HG02943 (cell line): ENCODE measurements around the gene PID1.
"Not testable (repeated sequence)": the region's sequence is repeated elsewhere in the genome, so short reads cannot be mapped to it uniquely, and the experiment has no call there.

Source experiments
- ATAC-seq: cut with Tn5 transposase; IDR thresholded peaks from one replicate; pipeline ENCODE4 v1.9.1; 2021; ENCODE audit warnings: mild to moderate bottlenecking, low read depth, moderate library complexity; ENCODE audit not compliant: unreplicated experiment

The PID1 gene

GRCh38 chr2:229087267-229087666, 183.8 kb downstream of the PID1 start:
- no peak for ATAC-seq

DNA sequence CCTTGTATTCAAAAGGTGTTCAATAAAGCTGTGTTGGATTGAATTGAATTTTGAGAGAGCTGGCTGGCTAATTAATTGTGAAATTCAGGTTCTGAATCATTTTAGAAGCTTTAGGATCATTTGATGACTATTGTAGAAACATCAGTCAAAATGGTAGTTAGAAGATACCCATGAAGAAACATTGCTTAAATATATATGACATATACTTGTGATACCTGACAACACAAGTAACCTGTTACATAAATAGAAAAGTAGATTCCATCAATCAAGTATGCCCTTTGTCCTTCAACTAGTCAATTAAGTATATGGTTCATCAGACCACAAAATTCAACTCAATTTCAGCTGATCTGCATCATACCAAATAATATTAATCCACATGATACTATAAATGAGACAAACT, 185.6 kb downstream of the PID1 start:
- no peak for ATAC-seq

DNA sequence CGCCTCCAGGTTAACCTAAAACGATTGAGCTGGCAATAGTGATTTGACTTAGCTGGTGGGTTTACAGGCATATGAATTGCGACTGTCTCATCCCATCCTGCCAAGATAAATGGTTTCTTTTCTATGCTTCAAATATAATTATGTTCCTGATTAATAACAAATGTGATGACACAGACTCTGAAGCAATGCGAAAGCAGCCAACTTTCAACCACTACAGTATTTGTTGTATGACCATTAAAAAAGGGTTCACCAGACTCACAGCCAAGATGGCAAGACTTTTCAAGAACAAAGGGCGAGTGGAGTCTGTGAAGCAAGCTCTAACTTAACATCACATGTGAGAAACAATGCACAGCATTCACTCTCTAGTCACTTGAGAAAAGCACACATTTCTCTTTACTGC, 186.6 kb downstream of the PID1 start:
- ATAC-seq: no peak

- no peak for ATAC-seq
Measured at GRCh38 chr2:229083606-229084340, 187.3 kb downstream of the PID1 start.

GRCh38 chr2:229081411-229081810, 189.7 kb downstream of the PID1 start:
- ATAC-seq: no peak

- ATAC-seq: no peak
Measured at GRCh38 chr2:229080172-229080571, 190.9 kb downstream of the PID1 start.

DNA sequence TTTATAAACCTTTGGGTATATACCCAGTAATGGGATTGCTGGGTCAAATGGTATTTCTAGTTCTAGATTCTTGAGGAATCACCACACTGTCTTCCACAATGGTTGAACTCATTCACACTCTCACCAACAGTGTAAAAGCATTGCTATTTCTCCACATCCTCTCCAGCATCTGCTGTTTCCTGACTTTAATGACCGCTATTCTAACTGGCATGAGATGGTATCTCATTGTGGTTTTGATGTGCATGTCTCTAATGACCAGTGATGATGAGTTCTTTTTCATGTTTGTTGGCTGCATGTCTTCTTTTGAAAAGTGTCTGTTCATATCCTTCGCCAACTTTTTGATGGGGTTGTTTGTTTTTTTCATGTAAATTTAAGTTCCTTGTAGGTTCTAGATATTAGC, 194.2 kb downstream of the PID1 start:
- not testable (repeated sequence) for ATAC-seq

- no peak for ATAC-seq
Measured at GRCh38 chr2:229073935-229074334, 197.2 kb downstream of the PID1 start.

DNA sequence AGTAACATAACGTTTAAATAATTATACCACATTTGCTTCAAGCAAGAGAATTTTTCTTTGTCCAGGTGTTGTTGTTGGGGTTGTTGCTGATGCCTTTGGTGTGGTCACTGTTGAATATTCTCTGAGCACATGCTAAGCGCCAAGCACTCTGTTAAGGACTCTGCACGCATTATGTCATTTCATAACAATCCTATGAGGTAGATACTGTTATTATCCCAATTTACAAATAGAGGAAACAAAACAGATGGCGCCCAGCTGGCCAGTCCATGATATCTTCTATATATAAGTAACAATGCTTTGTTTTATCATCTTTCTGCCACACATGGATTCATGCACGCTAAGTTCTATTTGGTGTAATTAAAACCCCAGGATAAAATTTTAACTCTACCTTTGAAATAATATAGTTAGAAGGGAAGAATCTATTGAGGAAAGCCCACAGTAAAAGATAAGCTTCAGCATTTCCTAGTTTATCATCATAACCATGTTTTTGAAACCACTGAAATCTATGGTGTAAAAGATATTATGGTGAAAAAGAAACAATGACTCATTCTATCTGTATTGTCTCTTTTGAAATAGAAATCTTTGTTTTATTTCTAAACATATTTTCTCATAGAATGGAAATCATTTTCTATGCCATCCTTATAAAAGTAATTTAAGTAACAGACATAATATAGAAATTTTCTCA, 199.7 kb downstream of the PID1 start:
- ATAC-seq: no peak

DNA sequence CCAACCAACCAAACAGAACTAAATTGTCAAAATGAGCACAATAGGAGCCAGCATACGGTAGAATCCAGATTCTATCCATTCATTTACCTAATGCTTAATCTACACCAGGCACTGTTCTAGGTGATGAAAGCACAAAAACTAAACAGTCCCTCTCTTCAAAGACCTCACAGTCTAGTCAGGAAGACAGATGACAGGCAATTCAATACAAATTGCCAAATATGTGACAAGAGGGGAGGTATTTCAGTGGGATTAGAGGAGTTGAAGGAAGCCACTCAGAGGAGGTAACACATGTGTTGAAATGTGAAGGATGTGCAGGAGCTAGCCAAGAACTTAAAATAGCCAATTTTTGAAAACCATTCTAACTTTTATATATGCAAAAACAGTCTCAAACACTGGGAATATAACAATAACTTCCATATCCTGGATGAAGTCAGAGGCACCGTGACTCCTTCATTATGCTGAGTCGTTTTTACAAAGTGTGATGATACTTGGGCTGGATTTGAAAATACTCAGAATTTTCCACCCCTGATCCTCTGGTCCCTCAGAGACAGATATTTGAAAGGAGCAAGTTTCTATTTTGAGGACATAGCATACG, 204.9 kb downstream of the PID1 start:
- ATAC-seq: no peak

DNA sequence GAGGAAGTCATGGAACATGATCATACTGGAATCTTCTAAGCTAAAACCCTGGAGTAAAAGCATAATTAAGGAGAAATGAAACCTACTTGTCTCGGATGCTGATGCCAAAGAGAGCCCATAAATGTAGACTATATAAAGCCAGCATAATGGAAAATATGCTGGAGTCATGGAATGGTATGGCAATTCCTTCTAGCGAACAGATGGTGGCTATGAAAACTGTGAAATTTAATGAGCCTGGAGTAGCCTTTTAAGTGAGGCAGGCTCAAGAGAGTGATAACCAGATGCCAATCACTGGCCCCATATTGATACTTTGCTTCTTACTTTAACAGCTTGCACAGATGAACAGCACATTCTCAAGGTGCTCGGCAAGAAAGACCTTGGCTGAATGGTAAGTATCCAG, 206.3 kb downstream of the PID1 start:
- no peak for ATAC-seq

- no peak for ATAC-seq
Measured at GRCh38 chr2:229060147-229060546, 210.9 kb downstream of the PID1 start.

DNA sequence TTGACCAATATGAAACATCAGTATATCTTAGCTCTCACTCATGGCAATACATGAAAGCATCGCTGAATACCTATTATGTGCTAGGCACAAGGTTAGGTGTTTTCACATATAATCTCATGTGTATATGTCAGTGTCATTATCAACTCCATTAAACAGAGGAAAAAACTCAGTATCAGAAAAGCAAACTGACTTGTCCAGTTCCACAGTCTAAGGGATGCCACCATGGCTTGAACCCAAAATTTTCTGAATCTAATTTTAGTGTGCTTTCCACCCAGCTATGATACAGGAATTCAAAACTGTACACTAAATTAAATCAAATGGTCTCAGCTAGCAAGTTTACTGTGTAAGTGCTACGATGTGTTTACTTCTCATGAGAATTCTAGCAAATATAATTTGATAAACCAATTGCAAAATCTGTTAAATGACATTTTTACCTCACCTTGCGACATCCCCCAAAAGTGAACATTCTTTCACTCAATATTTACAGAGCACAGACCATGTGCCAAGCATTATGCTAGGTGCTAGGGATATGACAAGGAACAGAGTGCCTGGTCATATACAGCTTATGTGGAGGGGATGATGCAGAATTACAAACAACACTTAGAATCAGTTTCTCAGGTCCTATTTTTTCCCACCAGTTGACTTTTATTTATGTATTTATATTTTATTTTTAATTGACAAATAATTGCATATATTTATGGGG, 211.6 kb downstream of the PID1 start:
- ATAC-seq: no peak

DNA sequence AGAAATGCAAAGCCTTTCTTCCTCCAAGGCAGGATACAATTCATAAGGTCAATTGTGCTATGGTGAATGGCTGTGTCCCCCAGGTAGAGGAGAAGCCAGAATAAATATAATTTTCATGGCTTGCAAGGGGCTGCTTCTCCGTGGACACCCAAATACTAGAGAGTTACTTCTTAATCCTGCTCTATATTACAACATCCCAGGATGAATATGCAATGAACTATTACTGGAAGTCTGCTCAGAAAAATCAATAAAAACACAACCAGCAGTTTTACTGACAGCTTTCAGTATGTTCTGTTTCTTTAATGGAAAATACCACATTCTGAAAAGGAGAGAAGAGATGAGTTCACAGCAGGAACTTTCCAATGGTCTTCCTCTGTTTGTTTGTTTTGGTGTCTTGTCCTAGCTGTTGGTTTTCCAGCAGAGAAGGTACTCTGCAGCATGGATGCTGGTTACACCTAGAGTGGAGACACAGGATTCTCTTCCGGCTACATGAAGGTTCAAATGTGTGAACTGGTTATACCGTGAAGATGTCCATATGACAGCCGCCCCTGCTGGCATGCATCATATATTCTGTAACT, 213.0 kb downstream of the PID1 start:
- no peak for ATAC-seq

DNA sequence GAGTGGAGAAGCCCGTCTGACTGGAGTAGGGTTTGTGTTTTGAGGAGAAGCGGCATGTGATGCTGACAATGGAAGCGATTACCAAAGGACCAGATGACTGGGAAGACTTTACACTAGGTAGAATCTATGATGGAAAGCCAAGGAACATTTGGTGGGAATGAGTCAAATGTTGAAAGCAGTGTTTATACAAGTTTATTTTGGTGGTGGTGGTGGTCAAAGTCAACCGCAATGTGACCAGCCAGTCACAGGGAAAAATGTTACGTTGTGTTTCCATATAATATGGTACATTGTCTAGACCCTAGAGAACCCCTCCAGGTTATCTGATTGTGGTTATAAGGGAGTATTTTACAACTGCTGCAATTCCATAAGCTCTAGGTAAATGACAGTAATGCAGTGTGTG, 216.8 kb downstream of the PID1 start:
- no peak for ATAC-seq

GRCh38 chr2:229051798-229052197, 219.3 kb downstream of the PID1 start:
- no peak for ATAC-seq

DNA sequence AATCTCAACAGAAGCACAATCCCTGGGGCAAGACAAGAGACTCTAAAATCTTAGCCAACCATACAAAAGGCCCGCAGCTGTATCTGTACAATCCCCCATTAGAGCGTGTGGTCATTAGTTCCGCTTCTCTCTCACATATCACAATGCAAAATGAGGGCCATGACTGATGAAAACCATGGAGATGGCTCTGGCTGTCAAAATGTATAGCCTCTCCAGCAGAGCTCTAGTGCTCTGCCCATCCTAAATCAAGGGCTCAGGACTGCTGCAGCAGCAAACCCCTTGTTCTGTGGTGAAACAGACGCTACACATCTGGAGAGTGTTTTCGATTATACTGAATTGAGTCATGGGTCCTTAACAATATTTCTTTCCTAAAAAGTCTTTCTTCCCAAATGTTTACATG, 221.0 kb downstream of the PID1 start:
- ATAC-seq: no peak

DNA sequence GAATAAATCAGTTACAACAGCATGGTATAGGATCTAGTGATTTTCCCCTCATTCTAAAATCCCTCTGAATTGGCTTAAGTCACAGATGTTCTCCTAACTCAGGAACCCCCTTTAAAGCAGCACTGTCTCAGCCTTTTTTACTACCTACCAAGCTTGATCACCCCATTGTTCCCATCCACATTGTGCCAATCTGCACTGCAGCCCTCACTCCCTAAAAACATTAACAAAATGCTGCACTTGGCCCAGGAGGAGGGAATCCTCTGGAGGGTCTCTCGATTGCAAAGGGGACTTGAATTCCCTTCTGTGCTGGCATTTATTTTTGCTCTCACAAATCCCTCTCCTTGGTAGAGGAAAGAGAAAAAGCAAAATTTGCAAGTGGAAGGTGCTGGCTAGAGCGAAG, 223.0 kb downstream of the PID1 start:
- ATAC-seq: no peak

GRCh38 chr2:229045671-229046070, 225.4 kb downstream of the PID1 start:
- no peak for ATAC-seq

- ATAC-seq: no peak
Measured at GRCh38 chr2:229044581-229044980, 226.5 kb downstream of the PID1 start.

GRCh38 chr2:229043681-229044080, 227.4 kb downstream of the PID1 start:
- no peak for ATAC-seq
